ENCODE data around the gene PHACTR2. TPM values are rescaled to one million over a fixed set of nuclear protein-coding genes. Genes with fewer than 3 reads are reported as not detected.
"Not testable (repeated sequence)": the region's sequence is repeated elsewhere in the genome, so short reads cannot be mapped to it uniquely, and the experiment has no call there.

PHACTR2 gene
- total and polyA plus RNA-seq, 4 donors = 4.0 to 23.8 (median 15.0) TPM

- Histone ChIP-seq H3K4me1 (ENCODE audit: control insufficient read depth in 4 of 4, insufficient read depth in 4 of 4, low read length in 3 of 4) (peaks cover 0 to 4% (median 3%) of the 10 kb centered on the region in 4 donors), H3K36me3 (ENCODE audit: control insufficient read depth in 4 of 4, insufficient read depth in 3 of 4, low read depth in 1 of 4, low read length in 3 of 4) (no peaks in the 10 kb centered on the region), H3K9me3 (ENCODE audit: control insufficient read depth in 4 of 4, low read length in 3 of 4) (no peaks in the 10 kb centered on the region), H3K9ac (ENCODE audit: low read depth in 1 of 2, low read length in 2 of 2) (no peak overlapping the region), H3K27me3 (ENCODE audit: control insufficient read depth in 4 of 4, insufficient read depth in 4 of 4, low read length in 3 of 4) (no peaks in the 10 kb centered on the region), H3K4me3 (ENCODE audit: low read depth in 1 of 3, low read length in 3 of 3) (no peak overlapping the region), H3K27ac (ENCODE audit: low read depth in 1 of 2, low read length in 2 of 2) (no peak overlapping the region)
- TF ChIP-seq NR2F2 (IDR thresholded peaks at IDR 0.05) (no peak), ZBTB33 (IDR thresholded peaks at IDR 0.05) (no peak), FOXA1 (IDR thresholded peaks at IDR 0.05) (no peak), RAD21 (IDR thresholded peaks at IDR 0.05) (no peak), CTCF (IDR thresholded peaks at IDR 0.05; ENCODE audit: low read depth, low read length, missing input control) (no peak), RXRA (IDR thresholded peaks at IDR 0.05) (peak in 1 of 2 donors; percentile 8)
- 85% methylated on average over 1 of the region's 1 CpG for WGBS
- no peak for DNase-seq (ENCODE audit: low spot score)
These were observed 55.7 kb downstream of the PHACTR2 start for GRCh38 chr6:143733510-143733909.

GRCh38 chr6:143734641-143735063, 56.9 kb downstream of the PHACTR2 start:
- Histone ChIP-seq H3K27me3 (ENCODE audit: control insufficient read depth in 4 of 4, insufficient read depth in 4 of 4, low read length in 3 of 4) (no peaks in the 10 kb centered on the region), H3K9me3 (ENCODE audit: control insufficient read depth in 4 of 4, low read length in 3 of 4) (no peaks in the 10 kb centered on the region), H3K4me1 (ENCODE audit: control insufficient read depth in 4 of 4, insufficient read depth in 4 of 4, low read length in 3 of 4) (peaks cover 0 to 4% (median 3%) of the 10 kb centered on the region in 4 donors), H3K36me3 (ENCODE audit: control insufficient read depth in 4 of 4, insufficient read depth in 3 of 4, low read depth in 1 of 4, low read length in 3 of 4) (no peaks in the 10 kb centered on the region), H3K4me3 (ENCODE audit: low read depth in 1 of 3, low read length in 3 of 3) (no peak overlapping the region), H3K9ac (ENCODE audit: low read depth in 1 of 2, low read length in 2 of 2) (no peak overlapping the region), H3K27ac (ENCODE audit: low read depth in 1 of 2, low read length in 2 of 2) (no peak overlapping the region)
- WGBS = 15% methylated on average over 1 of the region's 1 CpG
- TF ChIP-seq MAX (IDR thresholded peaks at IDR 0.05) = no peak
- no peak for DNase-seq (ENCODE audit: low spot score)

GRCh38 chr6:143738072-143738690, 60.4 kb downstream of the PHACTR2 start:
- H3K27ac ChIP-seq (ENCODE audit: low read depth in 1 of 2, low read length in 2 of 2); H3K9ac ChIP-seq (ENCODE audit: low read depth in 1 of 2, low read length in 2 of 2); H3K4me1 ChIP-seq (ENCODE audit: control insufficient read depth in 4 of 4, insufficient read depth in 4 of 4, low read length in 3 of 4); H3K4me3 ChIP-seq (ENCODE audit: low read depth in 1 of 3, low read length in 3 of 3); H3K9me3 ChIP-seq (ENCODE audit: control insufficient read depth in 4 of 4, low read length in 3 of 4); H3K27me3 ChIP-seq (ENCODE audit: control insufficient read depth in 4 of 4, insufficient read depth in 4 of 4, low read length in 3 of 4); DNase-seq (ENCODE audit: low spot score); H3K36me3 ChIP-seq (ENCODE audit: control insufficient read depth in 4 of 4, insufficient read depth in 3 of 4, low read depth in 1 of 4, low read length in 3 of 4): not testable (repeated sequence)
- 98% methylated on average over 12 of the region's 12 CpGs for WGBS

GRCh38 chr6:143739341-143739851, 61.6 kb downstream of the PHACTR2 start:
- H3K36me3 ChIP-seq (ENCODE audit: control insufficient read depth in 4 of 4, insufficient read depth in 3 of 4, low read depth in 1 of 4, low read length in 3 of 4) = no peaks in the 10 kb centered on the region
- WGBS = 98% methylated on average over 13 of the region's 13 CpGs
- no peak for DNase-seq (ENCODE audit: low spot score)
- no peaks in the 10 kb centered on the region for H3K9me3 ChIP-seq (ENCODE audit: control insufficient read depth in 4 of 4, low read length in 3 of 4)
- no peak overlapping the region for H3K27ac ChIP-seq (ENCODE audit: low read depth in 1 of 2, low read length in 2 of 2)
- no peaks in the 10 kb centered on the region for H3K27me3 ChIP-seq (ENCODE audit: control insufficient read depth in 4 of 4, insufficient read depth in 4 of 4, low read length in 3 of 4)
- TF ChIP-seq HNF4G (IDR thresholded peaks at IDR 0.05) (no peak), GABPA (IDR thresholded peaks at IDR 0.05 in 1 of 2, conservative IDR thresholded peaks at IDR 0.05 in 1 of 2) (no peak), FOXA1 (IDR thresholded peaks at IDR 0.05) (no peak), TAF1 (conservative IDR thresholded peaks at IDR 0.05) (no peak), REST (IDR thresholded peaks at IDR 0.05) (no peak), YY1 (IDR thresholded peaks at IDR 0.05) (no peak), FOXA2 (IDR thresholded peaks at IDR 0.05) (no peak), JUND (IDR thresholded peaks at IDR 0.05) (no peak), MAX (IDR thresholded peaks at IDR 0.05) (no peak)
- H3K9ac ChIP-seq (ENCODE audit: low read depth in 1 of 2, low read length in 2 of 2) = no peak overlapping the region
- H3K4me1 ChIP-seq (ENCODE audit: control insufficient read depth in 4 of 4, insufficient read depth in 4 of 4, low read length in 3 of 4) = peaks cover 0 to 4% (median under 1%) of the 10 kb centered on the region in 4 donors
- no peak overlapping the region for H3K4me3 ChIP-seq (ENCODE audit: low read depth in 1 of 3, low read length in 3 of 3)
